Raji (cell line): ENCODE results near the gene TRPM4.

ENCODE experiments used
- POLR2A ChIP-seq: IDR thresholded peaks from 2 replicates; pipeline ENCODE4 v1.6.1; 2011; ENCODE audit warnings: low read depth, low read length, control low read depth; ENCODE audit not compliant: insufficient read depth

Gene TRPM4

GRCh38 chr19:49224879-49225278 lies 67.3 kb downstream of the TRPM4 start:
- TF ChIP-seq POLR2A = no peak

DNA sequence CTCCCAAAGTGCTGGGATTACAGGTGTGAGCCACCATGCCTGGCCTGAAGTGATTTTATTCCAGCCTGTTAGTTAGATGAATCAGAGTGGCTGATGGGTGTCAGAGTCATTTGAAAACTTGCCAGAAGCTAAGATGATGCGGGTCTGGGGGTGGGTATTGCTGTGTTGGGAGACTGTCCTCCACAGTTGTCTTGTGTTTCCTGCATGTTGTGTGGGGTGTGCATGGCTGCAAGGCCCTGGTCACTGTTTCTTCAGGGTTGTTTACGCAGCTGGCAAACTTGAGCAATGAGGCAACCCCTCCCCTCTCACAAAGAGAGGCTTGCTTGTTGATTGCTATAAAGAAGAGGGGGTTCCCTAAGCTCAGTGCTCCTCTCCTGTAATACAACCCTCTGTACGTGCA lies 71.8 kb downstream of the TRPM4 start:
- TF ChIP-seq POLR2A = no peak

GRCh38 chr19:49231389-49231788 lies 73.8 kb downstream of the TRPM4 start:
- TF ChIP-seq POLR2A = no peak

- no peak for TF ChIP-seq POLR2A
These were observed 74.2 kb downstream of the TRPM4 start for GRCh38 chr19:49231804-49232203.

- no peak for TF ChIP-seq POLR2A
These were observed 75.6 kb downstream of the TRPM4 start for GRCh38 chr19:49233163-49233562.

DNA sequence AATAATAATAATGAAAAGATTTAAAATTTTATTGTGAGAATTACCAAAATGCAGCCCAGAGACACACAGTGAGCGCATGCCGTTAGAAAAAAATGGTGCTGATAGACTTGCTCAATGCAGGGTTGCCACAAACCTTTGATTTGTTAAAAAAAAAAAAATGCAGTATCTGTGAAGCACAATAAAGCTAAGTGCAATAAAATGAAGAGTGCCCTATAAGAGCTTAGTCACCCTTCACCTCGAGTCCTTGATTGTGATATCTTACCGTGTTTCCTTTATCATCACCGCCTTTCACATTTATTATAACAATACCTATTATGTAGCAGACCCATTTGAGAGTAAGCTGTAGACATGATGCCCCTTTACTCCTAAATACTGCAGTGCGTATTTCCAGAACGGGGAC lies 84.2 kb downstream of the TRPM4 start:
- TF ChIP-seq POLR2A = no peak

- no peak for TF ChIP-seq POLR2A
These were observed 85.5 kb downstream of the TRPM4 start for GRCh38 chr19:49243129-49243528.

GRCh38 chr19:49243726-49244125 lies 86.1 kb downstream of the TRPM4 start:
- no peak for TF ChIP-seq POLR2A

DNA sequence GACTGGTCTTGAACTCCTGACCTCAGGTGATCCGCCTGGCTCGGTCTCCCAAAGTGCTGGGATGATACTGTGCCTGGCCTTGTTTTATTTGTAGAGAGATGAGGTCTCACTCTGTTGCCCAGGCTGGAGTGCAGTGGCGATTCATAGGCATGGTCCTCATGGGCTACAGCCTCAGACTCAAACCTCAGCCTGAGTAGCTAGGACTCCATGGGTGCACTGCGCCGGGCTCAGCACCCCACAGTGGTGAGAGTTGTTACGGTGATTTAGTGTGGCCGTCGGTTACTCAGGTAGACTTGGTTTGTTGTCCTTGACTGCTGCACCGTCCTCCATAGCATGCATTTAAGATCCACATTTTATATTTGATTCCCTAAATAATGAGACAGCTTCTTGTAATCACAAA lies 86.7 kb downstream of the TRPM4 start:
- TF ChIP-seq POLR2A = no peak

GRCh38 chr19:49247676-49248075 lies 90.1 kb downstream of the TRPM4 start:
- TF ChIP-seq POLR2A = no peak

GRCh38 chr19:49249933-49250332 lies 92.3 kb downstream of the TRPM4 start:
- TF ChIP-seq POLR2A = no peak

- no peak for TF ChIP-seq POLR2A
These were observed 98.1 kb downstream of the TRPM4 start for GRCh38 chr19:49255674-49256073.

DNA sequence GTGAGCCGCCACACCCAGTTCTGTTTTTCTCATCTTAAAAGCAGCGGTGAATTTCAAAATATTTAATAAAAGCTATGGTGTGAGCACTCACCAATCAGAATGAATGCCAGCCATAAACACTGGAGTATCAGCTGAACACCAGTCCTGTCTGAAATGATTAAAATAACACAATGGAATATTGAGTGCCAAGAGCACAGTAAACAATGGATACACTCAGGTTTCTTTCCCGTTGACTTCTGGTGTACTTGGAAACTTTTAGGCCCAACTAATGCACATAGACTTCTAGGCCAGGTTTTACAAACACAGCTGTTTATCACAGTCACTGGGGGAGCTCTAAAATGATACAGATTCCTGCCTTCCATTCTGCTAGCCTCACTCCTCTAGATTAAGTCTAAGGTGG lies 99.1 kb downstream of the TRPM4 start:
- TF ChIP-seq POLR2A = no peak
